Fibroblast of pulmonary artery (primary cell): ENCODE data around the gene ZBTB47.

Source experiments
- DNase-seq: peaks from one replicate; pipeline ENCODE4 v3.0.0-alpha.2; 2010; ENCODE audit warnings: low read depth
- H3K4me3 ChIP-seq: replicated peaks from 2 replicates; pipeline ENCODE4 v1.5.1; 2011; ENCODE audit warnings: low read depth, mild to moderate bottlenecking, control low read depth, low read length, moderate library complexity
- CTCF ChIP-seq: IDR thresholded peaks from 2 replicates; pipeline ENCODE4 v1.5.1; 2011; ENCODE audit warnings: mild to moderate bottlenecking, control low read depth, low read length, inconsistent platforms; ENCODE audit errors: missing control alignments

The ZBTB47 gene

GRCh38 chr3:42660131-42660715, 6.7 kb downstream of the ZBTB47 start:
- DNase-seq: no peak
- no peak for TF ChIP-seq CTCF
- H3K4me3 ChIP-seq: no peak overlapping the region

DNA sequence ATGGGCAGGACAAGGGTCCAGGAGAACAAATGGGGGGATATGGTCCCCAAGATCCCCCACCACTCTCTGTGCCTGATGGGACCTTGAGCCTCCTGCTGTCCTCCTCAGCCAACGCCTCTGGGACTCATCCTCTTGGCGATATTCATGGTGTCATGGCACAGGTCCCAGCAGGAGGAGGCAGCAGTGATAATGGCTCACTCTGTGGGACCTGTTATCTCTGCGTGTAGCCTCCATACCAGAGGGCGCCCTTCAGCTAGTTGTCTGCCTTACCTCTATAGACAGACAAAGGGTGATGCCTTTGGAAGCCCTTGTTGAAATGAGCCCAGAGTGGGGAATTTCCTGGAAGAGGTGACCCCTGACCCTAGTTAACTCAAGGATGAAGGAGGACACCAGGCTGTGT, 7.4 kb downstream of the ZBTB47 start:
- no peak for TF ChIP-seq CTCF
- no peak overlapping the region for H3K4me3 ChIP-seq
- DNase-seq: no peak

- no peak overlapping the region for H3K4me3 ChIP-seq
- no peak for DNase-seq
- TF ChIP-seq CTCF: no peak
These were observed 8.1 kb downstream of the ZBTB47 start for GRCh38 chr3:42661593-42662022.

GRCh38 chr3:42662037-42662812, 8.7 kb downstream of the ZBTB47 start:
- no peak for DNase-seq
- TF ChIP-seq CTCF: no peak
- H3K4me3 ChIP-seq: no peak overlapping the region

GRCh38 chr3:42662813-42663535, 9.5 kb downstream of the ZBTB47 start:
- no peak for TF ChIP-seq CTCF
- no peak for DNase-seq
- H3K4me3 ChIP-seq: no peak overlapping the region

DNA sequence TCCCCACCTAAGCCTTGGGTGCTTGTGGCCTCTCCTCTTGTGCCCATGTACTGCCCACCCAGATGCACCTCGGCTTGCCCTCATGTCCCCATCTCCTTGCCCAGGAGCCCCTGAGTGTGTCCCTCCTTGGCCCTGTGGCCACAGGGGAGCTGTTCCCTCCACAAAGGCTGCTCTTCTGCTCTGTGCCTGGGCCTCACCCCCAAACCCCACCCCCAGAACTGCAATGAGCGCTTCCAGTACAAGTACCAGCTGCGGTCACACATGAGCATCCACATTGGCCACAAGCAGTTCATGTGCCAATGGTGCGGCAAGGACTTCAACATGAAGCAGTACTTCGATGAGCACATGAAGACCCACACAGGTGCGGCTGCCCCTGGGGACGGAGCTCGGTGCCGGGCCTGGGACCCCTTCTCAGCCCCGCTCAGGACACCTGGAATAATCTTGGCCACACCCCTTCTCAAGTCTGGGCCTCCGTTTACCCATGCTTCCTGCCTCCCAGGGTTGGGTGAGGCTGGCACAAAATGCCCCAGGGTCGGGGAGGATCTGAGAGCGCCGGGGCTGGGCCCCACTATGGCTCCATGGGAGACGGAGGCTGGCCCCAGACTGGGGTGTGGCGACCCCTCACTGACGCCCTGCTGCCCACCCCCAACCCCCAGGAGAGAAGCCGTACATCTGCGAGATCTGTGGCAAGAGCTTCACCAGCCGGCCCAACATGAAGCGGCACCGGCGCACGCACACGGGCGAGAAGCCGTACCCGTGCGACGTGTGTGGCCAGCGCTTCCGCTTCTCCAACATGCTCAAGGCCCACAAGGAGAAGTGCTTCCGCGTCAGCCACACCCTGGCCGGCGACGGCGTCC, 10.3 kb downstream of the ZBTB47 start:
- no peak for TF ChIP-seq CTCF
- H3K4me3 ChIP-seq: no peak overlapping the region

More for the DNA sequence above, 10.3 kb downstream of the ZBTB47 start:
- DNase-seq: no peak
